ENCODE data around the gene AP3M1.

DNA sequence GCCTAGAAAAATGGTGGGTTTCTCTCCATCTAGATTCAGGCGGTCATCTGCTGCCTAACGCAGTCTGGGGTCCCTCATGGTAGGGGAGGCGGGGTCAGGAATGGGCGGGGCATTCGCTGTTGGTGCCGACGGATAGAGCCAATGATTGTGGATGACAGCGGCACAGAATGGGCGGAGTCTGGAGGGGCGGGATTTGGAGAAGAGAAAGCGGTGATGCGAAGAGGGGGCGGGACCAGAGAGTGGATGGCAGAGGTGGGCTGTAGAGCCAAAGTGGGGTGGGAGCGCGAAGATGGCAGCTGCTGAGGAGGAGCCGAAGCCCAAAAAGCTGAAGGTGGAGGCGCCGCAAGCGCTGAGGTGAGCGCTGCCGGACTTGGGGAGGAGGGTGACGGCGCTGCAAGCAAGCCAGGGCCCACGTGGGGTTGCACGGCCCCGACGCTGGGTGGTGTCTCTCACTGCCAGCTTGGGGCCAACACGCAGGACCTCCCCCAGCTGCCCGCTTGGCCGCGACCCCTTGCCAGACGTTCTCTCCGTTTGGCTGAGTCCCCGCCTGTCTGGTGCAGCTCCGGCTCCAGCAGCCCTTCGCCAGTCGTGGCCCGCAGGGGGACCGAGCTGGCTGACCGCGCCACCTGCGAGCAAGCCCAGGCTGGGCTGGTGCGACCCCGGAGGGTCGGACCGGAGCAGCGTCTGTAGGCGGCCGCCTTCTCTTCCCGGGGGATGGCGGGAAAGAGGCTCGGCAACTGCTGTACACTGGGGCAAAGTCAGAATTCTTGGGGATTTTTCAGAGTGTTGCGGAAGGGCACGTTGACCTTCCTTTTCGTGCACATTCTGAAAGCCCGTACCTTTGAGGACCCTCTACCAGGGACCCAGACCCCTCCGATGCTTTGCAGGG is 606 bp upstream of the AP3M1 start, which contains the start of gene ADK:
- TF ChIP-seq YY1 (IDR thresholded peaks at IDR 0.05; ENCODE audit: insufficient read depth, insufficient read length) (no peak), ZNF274 (IDR thresholded peaks at IDR 0.05; ENCODE audit: low read depth, low read length) (no peak)

All from NT2/D1 (cell line).